HepG2 (cell line): ENCODE data around the gene TFF2. TPM values are rescaled to one million over a fixed set of nuclear protein-coding genes. Genes with fewer than 3 reads are reported as not detected.

Experiments used
- ATAC-seq: fragments of 200-7000 bp; cut with Tn5 transposase; 3 replicates; pipeline ENCODE4 v1.9.1; 2020; ENCODE audit warnings: mild to moderate bottlenecking, moderate library complexity
- BruUV-seq: library from RNA; stranded (reverse); fragments of 400-500 nt; replicated peaks from 2 replicates; lab custom pipeline; 2021; lab: Mats Ljungman, UMichigan
- CTCF ChIA-PET: fragments of 300-600 bp; formaldehyde crosslinking; extraction: SDS; loops from one replicate; lab custom pipeline; 2021; ENCODE audit warnings: low total read pairs, inconsistent platforms, low intra/inter-chr PET ratio; lab: Yijun Ruan, JAX
- POLR2A ChIA-PET: fragments of 350-600 bp; sonication (Branson Sonifier 250); formaldehyde crosslinking; loops from one replicate; lab custom pipeline; 2020; ENCODE audit warnings: antibody characterized with exemption, inconsistent platforms; lab: Yijun Ruan, JAX
- DNase-seq: peaks from one replicate; pipeline ENCODE4 v3.0.0-alpha.2; 2015; ENCODE audit warnings: low spot score
- FAIRE-seq: peaks from 3 replicates; lab custom pipeline; 2011; peaks lifted over from hg19 to GRCh38; lab: Jason Lieb, UNC
- H2AFZ ChIP-seq: one replicate; pipeline ENCODE4 v1.6.1; 2011; ENCODE audit warnings: low read length, inconsistent platforms
- H3K27ac ChIP-seq: fragments of 300-600 bp; 3 replicates; pipeline ENCODE4 v1.8.0; 2011; ENCODE audit warnings: mixed run types, mild to moderate bottlenecking, mixed read lengths, low read length, inconsistent platforms; ENCODE audit not compliant: insufficient read depth; ENCODE audit errors: extremely low read length
- H3K27me3 ChIP-seq, 2 experiments: fragments of 200-600 bp in 1 of 2; 2 replicates in 1 of 2; 3 replicates in 1 of 2; pipeline versions ENCODE4 v1.6.0 to v1.8.0; 2011; ENCODE audit warnings: low read length in 2 of 2, mild to moderate bottlenecking in 2 of 2, moderate library complexity in 2 of 2, inconsistent platforms in 1 of 2; ENCODE audit not compliant: insufficient read depth in 2 of 2, control insufficient read depth in 1 of 2
- H3K36me3 ChIP-seq, 2 experiments: fragments of 200-600 bp in 1 of 2; replicated peaks in 1 of 2; 2 replicates in 1 of 2; 3 replicates in 1 of 2; pipeline versions ENCODE4 v1.5.1 to v1.8.0; 2011; ENCODE audit warnings: low read length in 2 of 2, inconsistent platforms in 1 of 2; ENCODE audit not compliant: insufficient read depth in 2 of 2, control insufficient read depth in 1 of 2
- H3K4me1 ChIP-seq: 2 replicates; pipeline ENCODE4 v1.5.1; 2012; ENCODE audit warnings: low read length, inconsistent platforms; ENCODE audit not compliant: insufficient read depth
- H3K4me2 ChIP-seq: 2 replicates; pipeline ENCODE4 v1.6.0; 2011; ENCODE audit warnings: low read depth, low read length, inconsistent platforms
- H3K4me3 ChIP-seq, 3 experiments: fragments of 200-600 bp in 1 of 3; sonication (generic), shearing (Covaris generic) in 1 of 3; replicated peaks in 1 of 3; 2 replicates each; pipeline ENCODE4 v1.5.1; 2011 to 2016; ENCODE audit warnings: low read length in 3 of 3, inconsistent platforms in 2 of 3, low read depth in 2 of 3, mild to moderate bottlenecking in 2 of 3, control low read depth in 1 of 3, mixed read lengths in 1 of 3; ENCODE audit not compliant: insufficient read depth in 1 of 3
- H3K79me2 ChIP-seq: one replicate; pipeline ENCODE4 v1.6.1; 2011; ENCODE audit warnings: low read length, inconsistent platforms; ENCODE audit not compliant: insufficient read depth
- H3K9ac ChIP-seq: 2 replicates; pipeline ENCODE4 v1.6.0; 2011; ENCODE audit warnings: mild to moderate bottlenecking, low read depth, low read length, inconsistent platforms; ENCODE audit not compliant: insufficient read depth
- H3K9me3 ChIP-seq: 2 replicates; pipeline ENCODE4 v1.5.1; 2012; ENCODE audit warnings: mild to moderate bottlenecking, low read length
- H4K20me1 ChIP-seq: 2 replicates; pipeline ENCODE4 v1.6.0; 2011; ENCODE audit warnings: inconsistent platforms, mild to moderate bottlenecking, low read length, moderate library complexity; ENCODE audit not compliant: insufficient read depth
- AFF4 ChIP-seq: sonication (generic); formaldehyde crosslinking; IDR thresholded peaks from 2 replicates; pipeline ENCODE4 v1.4.0; 2020; ENCODE audit warnings: missing genetic modification reagents
- AKNA ChIP-seq: sonication (generic); formaldehyde crosslinking; IDR thresholded peaks from 2 replicates; pipeline ENCODE4 v1.4.0; 2020; ENCODE audit warnings: missing genetic modification reagents, borderline replicate concordance
- BHLHE40 ChIP-seq: IDR thresholded peaks from 2 replicates; pipeline ENCODE4 v1.6.1; 2011; ENCODE audit warnings: low read length, improper control_type of control experiment
- DNMT1 ChIP-seq: sonication (generic); formaldehyde crosslinking; IDR thresholded peaks from 2 replicates; pipeline ENCODE4 v1.5.1; 2020; ENCODE audit warnings: mild to moderate bottlenecking, missing genetic modification reagents
- GPBP1L1 ChIP-seq: sonication (generic); formaldehyde crosslinking; IDR thresholded peaks from 2 replicates; pipeline ENCODE4 v1.5.0; 2020; ENCODE audit warnings: mild to moderate bottlenecking, missing genetic modification reagents
- IKZF1 ChIP-seq: fragments of 450-650 bp; IDR thresholded peaks from 2 replicates; pipeline ENCODE4 v1.7.1; 2016
- KAT8 ChIP-seq: IDR thresholded peaks from 2 replicates; pipeline ENCODE4 v1.6.1; 2016; ENCODE audit warnings: missing genetic modification reagents, missing compliant biosample characterization
- MAZ ChIP-seq, 2 experiments: sonication (generic) in 1 of 2; formaldehyde crosslinking in 1 of 2; IDR thresholded peaks; 2 replicates each; pipeline versions ENCODE4 v1.5.0 to v1.6.1; 2012 to 2020; ENCODE audit warnings: low read depth in 2 of 2, mild to moderate bottlenecking in 2 of 2, borderline replicate concordance in 1 of 2, improper control_type of control experiment in 1 of 2, low read length in 1 of 2, missing genetic modification reagents in 1 of 2, moderate library complexity in 1 of 2
- RAD51 ChIP-seq: fragments of 450-650 bp; IDR thresholded peaks from 2 replicates; pipeline ENCODE4 v1.6.1; 2016; ENCODE audit warnings: borderline replicate concordance
- RXRA ChIP-seq: sonication (generic); formaldehyde crosslinking; IDR thresholded peaks from 2 replicates; pipeline ENCODE4 v1.5.1; 2020; ENCODE audit warnings: missing genetic modification reagents
- SAFB2 ChIP-seq: sonication (generic); formaldehyde crosslinking; IDR thresholded peaks from 2 replicates; pipeline ENCODE4 v1.5.1; 2020; ENCODE audit warnings: missing genetic modification reagents, low read depth, mild to moderate bottlenecking, borderline replicate concordance
- SAP130 ChIP-seq: IDR thresholded peaks from 2 replicates; pipeline ENCODE4 v1.6.1; 2016; ENCODE audit warnings: low read depth
- SP2 ChIP-seq: sonication (generic); formaldehyde crosslinking; IDR thresholded peaks from 2 replicates; pipeline ENCODE4 v1.5.1; 2020; ENCODE audit warnings: mild to moderate bottlenecking, missing genetic modification reagents
- TBX3 ChIP-seq: fragments of 450-650 bp; IDR thresholded peaks from 2 replicates; pipeline ENCODE4 v1.6.1; 2017; ENCODE audit warnings: antibody characterized with exemption, mild to moderate bottlenecking, inconsistent platforms, borderline replicate concordance
- ZNF879 ChIP-seq: sonication (generic); formaldehyde crosslinking; IDR thresholded peaks from 2 replicates; pipeline ENCODE4 v1.8.1; 2023; ENCODE audit warnings: missing genetic modification reagents
- WGBS: methylation state at CpG from one replicate; pipeline ENCODE4 v1.1.6; 2017; ENCODE audit warnings: low lambda C conversion rate; 5-methylcytosine and 5-hydroxymethylcytosine counted together
- in situ Hi-C: cut with HindIII; loops from 2 replicates; pipeline ENCODE4 v1.10.0; 2017; ENCODE audit warnings: low pct_unique_long_range_greater_than_20kb; ENCODE audit not compliant: extremely low pct_ligation_motif_present
- intact Hi-C: fragments of 100-400 bp; cut with micrococcal nuclease; formaldehyde crosslinking; loops from one replicate; pipeline ENCODE4 v1.10.0; 2022; ENCODE audit not compliant: unreplicated experiment
- polyA plus RNA-seq, 8 experiments: library from polyadenylated mRNA; depleted of rRNA in 3 of 8; stranded (reverse) in 7 of 8; unstranded in 1 of 8; fragments of >200 nt; fragmentation: Illumina TruSeq in 4 of 8; extraction: Trizol in 4 of 8; gene quantifications; 2 replicates each; pipeline versions ENCODE4 v1.2.1 to v1.2.3, GENCODE V29; 2011 to 2016; ENCODE audit warnings: low read depth in 4 of 8, missing spikeins in 1 of 8, mixed read lengths in 1 of 8; ENCODE audit not compliant: insufficient read depth in 1 of 8
- total RNA-seq, 5 experiments: library from RNA; depleted of rRNA; stranded (reverse); fragments of >200 nt; fragmentation: Illumina TruSeq; extraction: Trizol; gene quantifications; 2 replicates each; pipeline ENCODE4 v1.2.3, GENCODE V29; 2016; ENCODE audit warnings: low read depth in 1 of 5

TFF2 gene
- total and polyA plus RNA-seq, 2 of the 13 experiments (the other 11 are each of a cell fraction or from before 2014, with no cell fraction given) = 1.5 TPM; not detected in 1

GRCh38 chr21:42321231-42321630 lies 29.6 kb downstream of the TFF2 start:
- CTCF ChIA-PET = no interaction called here
- ATAC-seq (no peak), FAIRE-seq (no peak), DNase-seq (no peak)
- Histone ChIP-seq H3K27ac (no peak overlapping the region), H3K79me2 (no peaks in the 10 kb centered on the region), H4K20me1 (no peaks in the 10 kb centered on the region), H2AFZ (no peak overlapping the region), H3K4me3 (no peak overlapping the region), H3K9me3 (no peaks in the 10 kb centered on the region), H3K27me3 (peaks cover 1 to 14% of the 10 kb centered on the region in 2 experiments; a peak in 4 of 5 replicates), H3K9ac (no peak overlapping the region), H3K4me1 (peaks cover 3% of the 10 kb centered on the region), H3K36me3 (no peaks in the 10 kb centered on the region), H3K4me2 (no peak overlapping the region)
- in situ Hi-C loops = no loop called here
- WGBS = 41% methylated on average over 4 of the region's 10 CpGs
- no TSS peak for BruUV-seq
- TF ChIP-seq RXRA (CRISPR knock-in tag) = no peak
- no peak for TF ChIP-seq KAT8 (CRISPR knock-in tag)
- TF ChIP-seq MAZ (IDR thresholded peaks at IDR 0.05; ENCODE audit: borderline replicate concordance, low read depth, low read length) = no peak
- TF ChIP-seq MAZ (CRISPR knock-in tag; IDR thresholded peaks at IDR 0.05; ENCODE audit: low read depth) = no peak
- TF ChIP-seq SP2 (CRISPR knock-in tag) = no peak
- no peak for TF ChIP-seq AKNA (CRISPR knock-in tag)
- no peak for TF ChIP-seq SAP130
- no peak for TF ChIP-seq GPBP1L1 (CRISPR knock-in tag)
- TF ChIP-seq TBX3 = no peak
- TF ChIP-seq ZNF879 (CRISPR knock-in tag) = no peak
- no peak for TF ChIP-seq DNMT1 (CRISPR knock-in tag)
- no peak for TF ChIP-seq IKZF1
- TF ChIP-seq RAD51 = no peak
- no peak for TF ChIP-seq SAFB2 (CRISPR knock-in tag)
- no peak for TF ChIP-seq BHLHE40
- TF ChIP-seq AFF4 (CRISPR knock-in tag) = no peak
- intact Hi-C loops = no loop called here
- POLR2A ChIA-PET = no interaction called here
